GM18505 (cell line): Measurements from ENCODE around the gene CORO2B.

Experiments used
- ATAC-seq: cut with Tn5 transposase; IDR thresholded peaks from one replicate; pipeline ENCODE4 v1.9.1; 2021; ENCODE audit not compliant: unreplicated experiment
- POLR2A ChIP-seq: IDR thresholded peaks from 4 replicates; pipeline ENCODE4 v1.6.1; 2011; ENCODE audit warnings: borderline replicate concordance; ENCODE audit not compliant: insufficient read depth, insufficient read length; ENCODE audit errors: extremely low read depth

The CORO2B gene

DNA sequence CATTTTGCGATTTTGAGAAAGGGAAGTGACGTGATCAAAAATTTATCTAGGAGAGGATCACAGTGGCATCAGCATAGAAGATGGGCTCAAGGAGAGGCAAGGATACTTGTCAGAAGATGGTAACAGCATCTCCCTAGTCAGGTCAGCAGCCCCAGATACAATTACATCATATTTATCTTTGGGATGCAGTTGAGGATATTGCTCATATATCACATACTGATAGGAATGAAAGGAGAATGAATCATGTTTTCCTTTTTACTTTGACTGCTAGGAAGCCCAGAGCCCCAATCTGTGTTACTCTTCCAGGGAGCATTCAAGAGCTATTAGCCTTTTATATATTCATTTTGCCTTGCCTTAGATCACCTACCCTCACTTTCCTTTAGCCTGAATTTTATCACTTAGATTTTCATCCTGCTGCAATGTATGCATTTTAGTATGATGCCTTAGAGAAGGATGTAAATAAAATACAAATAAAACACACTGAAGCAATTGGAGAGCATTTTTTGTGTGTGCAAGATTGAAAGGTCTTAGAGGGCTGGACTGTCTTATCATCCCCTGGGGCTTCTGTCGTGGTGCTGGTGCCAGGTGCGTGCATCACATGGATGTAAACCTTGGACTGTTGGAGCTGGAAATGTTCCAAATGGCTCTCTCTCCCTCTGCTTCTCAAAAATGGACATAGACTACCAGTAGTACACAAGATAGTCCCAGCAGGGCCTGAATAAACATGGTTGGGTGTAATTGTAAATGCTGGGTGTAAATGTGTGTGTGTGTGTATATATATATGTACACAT is 40.3 kb downstream of the CORO2B start:
- no peak for TF ChIP-seq POLR2A
- ATAC-seq, result no peak

DNA sequence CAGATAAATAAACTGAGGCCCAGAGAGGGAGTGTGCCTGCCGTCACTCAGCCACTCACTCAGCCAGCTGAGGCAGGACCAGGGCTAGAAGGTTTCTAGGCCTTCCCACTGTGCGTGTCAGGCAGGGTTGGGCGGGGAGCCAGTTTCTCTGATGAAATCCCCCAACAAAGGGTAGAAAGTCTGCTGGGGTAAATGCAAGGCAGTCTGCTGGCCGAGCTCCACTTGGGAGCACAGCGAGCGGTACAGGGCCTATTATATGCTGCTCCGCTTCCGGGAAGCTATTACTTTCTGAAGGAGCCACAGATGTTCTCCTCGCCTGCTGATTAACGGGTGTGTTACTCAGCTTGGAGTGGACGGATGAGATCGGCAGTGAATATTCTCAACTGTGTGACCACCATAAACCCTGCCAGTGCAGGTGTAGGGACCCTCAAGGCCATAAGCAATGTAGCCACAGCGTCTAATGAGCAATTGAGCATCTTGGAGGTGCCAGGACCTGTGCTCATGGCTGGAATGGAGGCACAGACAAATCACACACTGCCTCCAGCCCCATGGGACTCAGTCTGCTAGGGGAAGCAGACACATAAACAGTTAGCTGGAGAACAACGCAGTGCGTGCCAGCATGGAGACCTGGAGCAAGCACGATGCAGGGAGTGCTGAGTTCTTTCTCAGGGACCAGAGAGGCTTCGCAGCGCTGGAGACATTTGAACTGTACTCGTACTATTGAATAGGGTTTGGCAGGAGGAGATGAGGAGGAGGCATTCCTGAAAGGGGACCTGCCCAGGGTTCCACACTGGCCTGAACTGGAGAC is 42.1 kb downstream of the CORO2B start:
- ATAC-seq, result no peak

DNA sequence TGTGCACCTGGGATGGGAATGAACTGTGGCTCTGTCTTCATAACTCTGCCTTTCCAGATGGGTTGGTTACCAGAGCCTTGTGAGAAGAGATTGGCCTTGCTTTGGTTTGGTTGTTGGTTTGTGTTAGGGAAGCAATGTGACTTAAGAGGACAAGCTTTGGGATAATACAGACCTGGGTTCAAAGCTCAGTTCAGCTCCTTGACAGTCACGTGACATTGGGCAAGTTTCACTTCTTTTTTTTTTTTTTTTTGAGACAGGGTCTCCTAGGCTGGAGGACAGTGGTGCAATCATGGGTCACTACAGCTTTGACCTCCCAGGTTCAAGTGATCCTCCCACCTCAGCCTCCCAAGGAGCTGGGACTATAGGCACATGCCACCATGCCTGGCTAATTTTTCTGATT is 42.7 kb downstream of the CORO2B start:
- no peak for ATAC-seq
- no peak for TF ChIP-seq POLR2A

More for the DNA sequence above, 42.1 kb downstream of the CORO2B start:
- TF ChIP-seq POLR2A, result no peak

DNA sequence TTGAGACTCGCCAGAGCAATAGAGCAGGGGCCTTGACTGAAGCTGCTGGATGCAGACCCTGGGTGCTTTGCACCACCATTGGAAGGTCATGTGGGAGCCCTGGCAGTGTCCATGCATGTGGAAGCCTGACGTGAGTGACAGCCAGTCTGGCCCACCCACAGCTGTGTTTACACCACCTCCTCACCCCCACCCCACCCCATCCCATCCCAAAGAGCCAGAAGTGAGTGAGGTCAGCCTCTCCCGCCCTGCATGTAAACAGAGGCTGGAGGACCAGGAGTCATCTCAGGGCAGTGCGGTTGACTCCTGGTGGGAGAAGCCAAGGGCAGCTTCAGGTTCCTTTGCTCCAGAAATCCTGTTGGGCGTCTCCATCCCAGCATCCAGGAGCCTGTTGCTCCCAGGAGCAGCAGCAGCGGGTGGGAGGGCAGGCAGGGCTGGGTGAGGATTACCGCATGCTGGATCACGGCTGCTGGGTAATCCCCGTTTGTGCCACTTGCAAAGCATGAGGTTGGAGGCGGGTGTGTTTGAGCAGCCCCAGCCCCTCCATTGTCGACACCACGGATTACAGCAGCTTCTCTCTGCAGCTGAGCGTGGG is 44.6 kb downstream of the CORO2B start:
- no peak for TF ChIP-seq POLR2A
- no peak for ATAC-seq

DNA sequence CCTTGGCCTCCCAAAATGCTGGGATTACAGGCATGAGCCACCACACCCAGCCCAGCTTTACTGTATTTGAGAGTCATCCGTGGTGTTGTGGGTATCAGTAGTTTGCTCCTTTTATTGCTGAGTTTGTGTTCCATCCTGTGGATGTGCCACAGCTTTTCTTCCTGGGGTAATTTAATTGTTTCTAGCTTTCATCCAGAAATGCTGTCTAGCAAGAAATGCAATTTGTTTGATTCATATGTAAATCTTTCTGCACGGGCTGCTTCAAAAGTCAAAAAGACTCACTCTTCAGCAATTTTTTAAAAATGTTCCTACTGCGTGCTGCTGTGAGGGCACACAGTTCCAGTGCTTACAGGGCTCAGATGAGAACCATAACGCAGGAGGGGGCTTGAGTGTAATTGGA is 47.1 kb downstream of the CORO2B start:
- no peak for ATAC-seq
- no peak for TF ChIP-seq POLR2A

DNA sequence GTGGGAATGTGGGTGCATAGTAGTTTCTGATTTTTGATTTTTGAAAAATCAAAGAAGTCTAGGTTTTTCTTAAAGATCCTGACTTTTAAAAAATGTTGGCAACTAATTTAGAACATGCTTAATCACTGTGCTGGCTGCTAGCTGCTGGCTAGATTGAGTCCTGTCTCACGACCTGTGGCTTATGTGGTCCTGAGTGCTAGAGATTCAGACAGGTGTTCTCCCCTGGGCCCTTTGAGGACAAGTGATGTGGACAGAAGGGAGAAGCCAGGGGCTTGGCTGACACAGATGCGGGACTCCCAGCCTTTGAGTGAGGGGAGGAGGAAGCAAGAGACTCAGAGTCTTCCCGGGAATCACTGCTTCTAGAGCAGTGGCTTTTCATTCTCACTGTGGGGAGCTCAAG is 47.5 kb downstream of the CORO2B start:
- no peak for ATAC-seq
- TF ChIP-seq POLR2A, result no peak

DNA sequence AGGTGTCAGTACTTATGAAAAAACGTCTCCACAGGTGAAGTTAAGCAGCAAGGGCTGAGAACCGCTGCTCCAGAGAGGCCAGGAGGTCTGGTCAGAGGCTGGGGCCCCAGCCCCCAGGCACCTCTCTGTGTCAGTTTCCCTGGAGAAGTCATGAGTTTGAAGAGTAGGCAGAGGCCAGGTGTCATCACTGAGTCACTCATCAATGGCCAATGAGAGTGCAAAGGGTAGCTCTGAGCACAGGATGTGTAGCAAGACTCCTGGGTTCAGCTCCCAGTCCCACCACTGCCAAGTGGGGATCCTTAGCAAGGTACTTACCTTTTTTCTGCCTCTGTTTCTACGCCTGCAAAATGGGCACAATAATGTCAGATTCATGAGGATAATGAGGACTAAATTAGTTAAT is 47.9 kb downstream of the CORO2B start:
- no peak for ATAC-seq
- TF ChIP-seq POLR2A, result no peak

DNA sequence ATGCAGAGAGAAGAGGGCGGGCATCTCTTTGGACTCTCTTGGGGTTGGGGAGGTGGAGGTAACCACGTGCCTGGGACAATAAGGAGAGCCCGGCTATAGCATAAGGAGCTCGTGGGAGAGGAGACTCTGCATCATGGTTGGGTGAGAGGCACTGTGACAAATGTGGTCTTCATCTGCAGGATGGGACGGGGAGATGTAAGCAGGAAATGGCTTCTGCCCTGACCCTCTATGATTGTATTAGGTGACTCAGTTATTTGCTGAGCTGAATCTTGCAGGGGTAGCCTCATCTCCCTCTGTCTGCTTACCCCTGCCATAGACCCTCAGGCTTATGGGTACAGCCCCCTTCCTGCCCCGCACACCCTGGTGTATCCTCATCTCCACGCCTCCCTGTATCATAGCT is 48.7 kb downstream of the CORO2B start:
- ATAC-seq, result no peak
- no peak for TF ChIP-seq POLR2A

DNA sequence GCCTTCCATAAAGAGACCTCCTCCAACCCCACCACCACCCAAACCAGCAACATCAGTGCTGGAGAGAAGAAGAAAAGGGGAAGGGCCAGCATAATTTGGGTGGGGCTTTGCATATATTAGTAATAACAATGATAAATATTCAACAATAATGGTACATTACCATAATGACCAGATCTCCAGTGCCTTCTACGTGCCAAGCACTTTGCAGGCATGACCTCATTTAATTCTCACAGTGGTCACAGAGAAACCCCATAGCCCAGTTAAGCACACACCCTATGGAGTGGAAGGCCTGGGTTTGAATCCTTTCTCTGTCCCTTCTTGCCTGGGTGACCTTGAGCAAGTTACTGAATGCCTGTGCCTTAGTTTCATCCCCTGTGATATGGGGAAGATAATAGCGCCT is 49.2 kb downstream of the CORO2B start:
- TF ChIP-seq POLR2A, result no peak
- ATAC-seq, result no peak

DNA sequence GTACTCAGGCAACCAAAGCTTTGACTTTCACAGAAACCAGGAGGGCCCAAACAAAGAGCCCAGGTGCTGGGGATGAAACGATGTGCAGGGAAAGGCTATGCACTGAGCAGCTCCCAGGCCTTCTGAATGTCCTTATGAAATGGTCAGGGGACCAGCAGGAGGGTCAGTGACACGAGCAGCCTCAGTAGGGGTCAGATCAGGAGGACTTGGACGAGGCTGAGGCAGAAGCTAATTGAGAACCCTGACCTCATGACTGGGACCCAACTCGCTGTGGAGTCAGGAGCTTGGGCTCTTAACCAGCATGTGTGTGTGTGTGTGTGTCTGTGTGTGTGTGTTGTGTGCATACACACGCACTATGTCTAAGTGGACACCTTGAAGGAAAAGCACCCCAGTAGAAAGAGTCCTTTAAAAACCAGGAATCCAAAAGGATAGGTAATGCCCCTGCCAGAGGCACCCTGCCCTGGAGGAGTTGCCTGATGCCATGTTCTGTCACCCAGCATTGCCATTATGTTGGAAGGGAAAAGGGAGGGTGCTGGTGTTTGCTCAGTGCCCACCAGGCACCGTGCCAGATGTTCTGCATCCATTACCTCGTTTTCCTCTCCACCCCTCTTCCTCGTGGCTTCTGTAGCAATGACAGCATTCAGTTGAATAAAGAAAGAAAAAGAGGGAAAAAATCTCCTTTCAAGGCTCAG is 50.9 kb downstream of the CORO2B start:
- no peak for ATAC-seq
- no peak for TF ChIP-seq POLR2A

DNA sequence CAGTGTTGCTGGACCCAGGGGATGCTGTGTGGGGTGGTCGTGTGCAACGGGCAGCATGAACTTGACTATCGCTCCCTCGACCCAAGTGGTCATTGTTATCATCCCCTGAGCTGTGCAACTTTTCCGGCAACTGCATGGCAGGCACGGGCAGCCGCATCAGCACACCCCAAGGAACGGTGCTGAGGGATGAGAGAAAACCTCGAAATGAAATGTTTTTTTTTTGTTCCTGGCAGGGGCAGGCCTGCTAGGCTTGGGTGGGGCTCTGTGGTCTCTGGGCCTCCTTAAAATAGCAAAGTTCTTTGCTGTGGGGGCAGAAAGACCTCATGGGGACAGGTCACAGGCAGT is 51.4 kb downstream of the CORO2B start:
- ATAC-seq, result no peak
- TF ChIP-seq POLR2A, result no peak

DNA sequence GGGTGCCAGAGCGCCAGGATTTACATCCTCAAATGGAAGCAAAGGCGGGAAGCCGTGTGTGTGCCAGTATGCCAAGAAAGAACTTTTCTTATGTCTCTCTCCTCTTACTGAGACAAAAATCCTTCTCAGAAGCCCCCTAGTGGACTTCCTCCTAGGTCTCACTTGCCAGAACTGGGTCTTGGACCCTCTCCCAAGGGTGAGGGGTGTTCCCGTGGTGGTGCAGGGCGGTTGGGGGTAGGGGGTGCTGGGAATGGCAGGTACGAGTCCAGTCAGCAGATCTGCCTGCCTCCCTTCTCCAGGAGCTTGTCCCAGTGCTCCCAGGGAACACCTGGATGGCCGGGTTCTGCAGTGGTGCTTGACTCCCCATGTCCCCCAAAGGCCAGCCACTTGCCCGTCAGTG is 52.0 kb downstream of the CORO2B start:
- no peak for ATAC-seq
- no peak for TF ChIP-seq POLR2A

DNA sequence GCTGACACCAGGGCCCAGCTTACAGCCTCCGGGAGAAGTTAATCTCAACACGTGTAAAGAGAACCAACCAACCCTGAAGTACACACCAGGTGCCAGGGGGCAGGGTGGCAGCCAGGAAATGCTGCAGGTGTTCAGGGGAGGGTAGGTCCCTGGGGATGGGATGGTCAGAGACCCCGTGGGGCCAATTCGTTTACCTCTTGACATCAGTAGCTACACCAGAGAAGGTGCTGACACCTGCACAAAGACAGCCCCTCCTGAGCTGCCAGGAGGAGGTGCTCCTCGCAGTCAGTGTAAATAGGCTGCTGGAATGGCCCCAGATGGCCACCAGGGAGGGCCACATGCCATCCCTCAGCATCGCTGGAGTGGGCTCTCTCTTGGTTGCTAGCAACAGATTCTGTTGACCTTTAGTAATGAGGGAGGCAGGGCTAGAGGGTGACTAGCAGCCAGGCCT is 52.8 kb downstream of the CORO2B start:
- no peak for TF ChIP-seq POLR2A
- no peak for ATAC-seq
